GM19438 (cell line): Measurements from ENCODE around the gene PPP1R14C.
A peak's percentile ranks its signal among the peaks of the same experiment; 100 is the strongest.

ENCODE experiments used
- ATAC-seq: cut with Tn5 transposase; IDR thresholded peaks from one replicate; pipeline ENCODE4 v1.9.1; 2021; ENCODE audit warnings: low read depth; ENCODE audit not compliant: unreplicated experiment

Gene PPP1R14C

GRCh38 chr6:150267686-150268561, 125.1 kb downstream of the PPP1R14C start:
- ATAC-seq = no peak

GRCh38 chr6:150269130-150269856, 126.4 kb downstream of the PPP1R14C start:
- ATAC-seq = no peak

DNA sequence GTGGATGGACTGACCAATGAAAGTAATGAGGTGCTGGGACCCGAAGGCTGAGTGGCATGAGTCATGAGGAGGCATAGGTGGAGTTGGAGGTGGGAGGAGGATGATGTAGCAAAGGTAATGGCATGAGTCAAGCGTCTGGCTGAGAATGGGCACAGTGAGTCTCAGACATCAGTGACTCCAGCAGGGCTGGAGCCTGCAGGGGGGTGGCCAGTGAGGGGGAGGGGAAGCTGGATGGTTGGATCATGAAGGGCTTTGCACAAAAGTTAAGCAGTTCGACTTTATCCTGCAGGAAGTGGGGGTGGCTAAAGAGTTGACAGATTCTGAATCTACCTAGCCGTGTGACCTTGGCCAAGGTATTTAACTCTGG, 127.0 kb downstream of the PPP1R14C start:
- no peak for ATAC-seq

DNA sequence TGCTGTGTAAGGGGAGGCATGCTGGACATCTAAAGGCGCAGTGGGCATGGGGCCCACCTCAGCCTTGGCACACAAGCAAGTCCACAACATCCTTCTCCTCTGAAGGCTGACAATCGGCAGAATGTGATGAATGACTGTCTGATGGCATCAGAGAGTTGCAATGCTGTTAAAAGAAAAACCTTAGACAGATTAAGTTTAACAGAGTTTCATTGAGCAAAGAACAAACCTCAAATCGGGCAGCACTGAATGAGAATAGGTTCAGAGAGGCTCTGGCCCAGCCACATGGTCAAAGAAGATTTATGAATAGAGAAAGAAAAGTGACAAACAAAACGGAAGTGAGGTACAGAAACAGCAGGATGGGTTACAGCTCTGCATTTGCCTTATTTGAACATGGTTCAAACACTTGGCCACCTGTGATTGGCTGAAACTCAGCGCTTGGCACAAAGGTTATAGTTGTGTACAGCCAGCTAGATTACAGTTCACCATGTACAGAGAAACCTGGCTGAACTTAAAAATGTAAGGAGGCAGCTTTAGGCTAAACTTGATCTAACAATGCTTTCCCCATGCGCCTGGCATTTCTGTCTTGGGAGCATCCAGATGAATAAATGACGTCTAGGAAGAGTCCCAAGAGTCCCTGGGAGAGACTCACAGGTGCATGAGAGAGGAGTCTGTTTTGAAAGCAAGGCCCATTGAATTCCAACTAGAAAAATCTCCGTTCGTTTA, 127.6 kb downstream of the PPP1R14C start:
- no peak for ATAC-seq

GRCh38 chr6:150271172-150271500, 128.3 kb downstream of the PPP1R14C start:
- ATAC-seq = no peak

DNA sequence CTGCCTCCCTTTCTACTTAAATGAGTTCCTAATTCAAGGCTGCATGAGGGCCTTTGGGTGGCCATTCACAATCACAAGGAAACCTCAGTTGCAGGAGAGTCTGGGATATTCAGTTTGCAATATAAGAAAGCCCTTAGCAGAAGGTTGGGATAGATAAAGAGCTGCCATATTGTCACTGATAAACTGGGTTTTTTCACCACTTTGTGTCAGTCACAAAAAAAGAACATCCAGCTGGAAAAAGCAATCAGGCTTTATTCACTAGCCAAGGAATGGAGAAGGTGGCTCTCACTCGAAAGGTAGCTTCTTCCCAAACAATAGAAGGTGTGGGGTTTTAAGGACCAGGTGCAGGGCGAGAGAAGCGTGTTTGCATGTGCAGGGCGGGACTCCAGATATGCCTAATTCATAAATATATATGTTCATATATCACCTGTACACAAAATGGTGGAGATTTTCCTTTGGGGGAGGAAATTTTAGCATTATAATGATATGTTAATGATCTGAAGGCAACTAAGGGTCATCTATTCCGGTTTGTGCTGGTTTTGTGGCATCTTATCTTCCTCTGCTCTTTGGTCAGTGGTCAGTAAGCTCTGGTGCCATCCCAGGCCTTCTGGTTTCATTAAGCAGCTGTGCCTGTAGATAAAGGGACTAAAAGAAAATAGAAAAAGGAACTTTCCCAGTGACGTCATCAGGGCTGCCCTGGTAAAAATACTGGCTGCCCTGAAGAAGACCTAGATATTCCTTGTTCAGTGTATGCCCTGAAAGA, 128.8 kb downstream of the PPP1R14C start:
- ATAC-seq = no peak

DNA sequence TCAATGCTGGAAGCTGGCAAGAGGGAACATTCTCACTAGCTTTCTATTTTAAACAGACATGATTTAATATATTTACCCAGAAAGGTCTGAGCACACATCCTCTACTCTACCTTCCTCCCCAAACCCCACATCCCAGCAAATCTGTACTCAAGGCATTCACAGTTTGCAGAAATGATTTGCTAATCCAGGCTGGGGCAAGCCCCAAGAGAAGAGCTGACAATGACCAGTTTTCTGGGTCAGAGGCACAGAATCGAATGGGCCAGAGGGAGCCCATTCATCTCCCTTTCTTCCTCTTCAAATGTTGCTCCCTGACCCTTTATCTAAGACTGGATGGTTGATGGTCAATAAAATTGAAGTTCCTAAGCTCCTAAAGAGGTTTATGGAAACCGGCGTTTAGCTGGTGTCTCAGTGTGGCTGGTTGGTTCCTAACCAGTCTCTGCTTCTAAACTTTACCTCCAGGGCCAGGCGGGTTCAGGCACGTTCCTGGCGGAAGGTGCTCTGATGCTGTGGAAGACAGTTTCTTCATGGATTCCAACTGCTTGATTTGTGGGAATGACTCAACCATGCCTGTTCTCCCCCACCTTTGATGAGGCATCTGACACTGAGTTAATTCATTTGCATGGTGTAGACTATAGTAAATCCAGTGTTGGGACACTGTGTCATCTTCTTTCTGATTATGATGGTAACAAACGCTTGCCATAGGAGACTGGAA, 129.6 kb downstream of the PPP1R14C start:
- ATAC-seq = no peak

DNA sequence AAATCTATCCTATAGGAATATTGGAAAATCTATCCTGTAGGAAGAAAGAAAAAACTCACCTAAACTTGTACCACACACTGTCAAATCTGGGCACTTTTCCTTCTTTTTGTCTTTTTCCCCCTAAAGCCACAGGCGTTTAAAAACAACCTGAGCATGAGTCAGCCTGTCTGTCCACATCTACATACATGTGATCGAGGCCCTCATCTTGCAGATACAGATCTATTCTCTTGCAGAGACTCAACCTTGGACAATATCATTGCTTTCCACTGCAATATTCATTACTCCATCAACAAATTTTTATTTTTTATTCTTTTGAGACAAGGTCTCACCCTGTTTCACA, 130.1 kb downstream of the PPP1R14C start:
- no peak for ATAC-seq

DNA sequence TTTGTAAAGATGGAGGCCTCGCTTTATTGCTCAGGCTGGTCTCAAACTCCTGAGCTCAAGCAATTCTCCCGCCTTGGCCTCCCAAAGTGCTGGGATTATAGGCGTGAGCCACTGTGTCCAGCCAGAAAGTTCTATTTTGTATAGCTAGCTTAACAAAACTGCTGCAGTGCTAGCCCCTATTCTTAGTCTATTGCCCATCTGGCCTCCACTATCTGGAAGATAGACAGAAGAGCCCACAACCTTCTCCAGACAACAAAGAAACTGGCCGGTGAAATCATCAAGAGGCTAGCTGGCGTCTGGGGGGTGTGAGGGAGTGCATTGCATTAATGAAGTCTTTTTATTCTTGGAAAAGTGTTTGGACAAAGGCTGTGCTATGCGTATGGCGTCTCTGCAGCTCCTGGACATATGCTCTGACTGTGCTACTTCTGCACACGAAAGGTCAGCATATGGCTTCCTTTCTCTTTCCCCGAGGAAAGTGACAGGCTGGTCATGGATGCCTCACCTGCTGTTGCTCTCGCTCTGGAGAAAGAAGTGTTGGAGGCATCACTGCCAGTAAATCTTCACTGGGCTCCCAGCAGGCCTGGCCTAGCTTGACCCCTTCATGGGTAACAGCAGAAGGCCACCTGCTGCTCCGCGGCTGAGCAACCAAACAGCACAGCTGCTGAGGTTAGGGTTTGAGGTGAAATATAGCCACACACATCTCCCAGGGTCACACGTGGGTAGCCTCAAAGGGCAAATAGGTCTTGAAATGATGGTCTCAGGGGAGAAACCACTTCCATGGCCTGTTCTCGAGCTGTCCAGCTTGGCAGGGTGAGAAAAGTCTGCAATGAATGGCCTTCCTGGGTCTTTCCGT, 130.8 kb downstream of the PPP1R14C start:
- peak; percentile 79 for ATAC-seq

- no peak for ATAC-seq
Observed at GRCh38 chr6:150275489-150275888, 132.6 kb downstream of the PPP1R14C start.

- no peak for ATAC-seq
Observed at GRCh38 chr6:150276168-150276936, 133.5 kb downstream of the PPP1R14C start.

- no peak for ATAC-seq
Observed at GRCh38 chr6:150276937-150277742, 134.3 kb downstream of the PPP1R14C start.

GRCh38 chr6:150279533-150279932, 136.7 kb downstream of the PPP1R14C start:
- no peak for ATAC-seq

GRCh38 chr6:150280703-150281102, 137.9 kb downstream of the PPP1R14C start:
- ATAC-seq = no peak

GRCh38 chr6:150281767-150282166, 138.9 kb downstream of the PPP1R14C start:
- no peak for ATAC-seq

GRCh38 chr6:150282806-150283205, 140.0 kb downstream of the PPP1R14C start:
- ATAC-seq = no peak

GRCh38 chr6:150286460-150286859, 143.6 kb downstream of the PPP1R14C start:
- no peak for ATAC-seq

- no peak for ATAC-seq
Observed at GRCh38 chr6:150286912-150287311, 144.1 kb downstream of the PPP1R14C start.
